Stomach smooth muscle (tissue), 2 donors: ENCODE results near the gene RNFT1.
"Not testable (repeated sequence)": the region's sequence is repeated elsewhere in the genome, so short reads cannot be mapped to it uniquely, and the experiment has no call there.

ENCODE experiments used
- H3K27ac ChIP-seq: one replicate; pipeline ENCODE4 v1.7.0; 2013; ENCODE audit warnings: mild to moderate bottlenecking, low read length, inconsistent platforms
- H3K27me3 ChIP-seq, 2 donors: one replicate each; pipeline ENCODE4 v1.7.0; 2013; ENCODE audit warnings: low read length in 2 of 2; ENCODE audit not compliant: insufficient read depth in 2 of 2, control insufficient read depth in 1 of 2
- H3K36me3 ChIP-seq, 2 donors: one replicate each; pipeline ENCODE4 v1.7.0; 2013; ENCODE audit warnings: low read length in 2 of 2; ENCODE audit not compliant: control insufficient read depth in 2 of 2, insufficient read depth in 2 of 2
- H3K4me1 ChIP-seq: one replicate; pipeline ENCODE4 v1.7.0; 2013; ENCODE audit warnings: low read length; ENCODE audit not compliant: control insufficient read depth, insufficient read depth
- H3K4me3 ChIP-seq, 2 donors: one replicate each; pipeline ENCODE4 v1.7.0; 2013; ENCODE audit warnings: low read length in 2 of 2
- H3K9ac ChIP-seq, 2 donors: one replicate each; pipeline ENCODE4 v1.7.0; 2013; ENCODE audit warnings: low read length in 2 of 2, mild to moderate bottlenecking in 1 of 2
- H3K9me3 ChIP-seq, 2 donors: one replicate each; pipeline ENCODE4 v1.7.0; 2013; ENCODE audit warnings: low read length in 2 of 2; ENCODE audit not compliant: control insufficient read depth in 2 of 2
- donor health status: healthy.
- donor health status: Pancreatic carcinoma.

RNFT1 gene

DNA sequence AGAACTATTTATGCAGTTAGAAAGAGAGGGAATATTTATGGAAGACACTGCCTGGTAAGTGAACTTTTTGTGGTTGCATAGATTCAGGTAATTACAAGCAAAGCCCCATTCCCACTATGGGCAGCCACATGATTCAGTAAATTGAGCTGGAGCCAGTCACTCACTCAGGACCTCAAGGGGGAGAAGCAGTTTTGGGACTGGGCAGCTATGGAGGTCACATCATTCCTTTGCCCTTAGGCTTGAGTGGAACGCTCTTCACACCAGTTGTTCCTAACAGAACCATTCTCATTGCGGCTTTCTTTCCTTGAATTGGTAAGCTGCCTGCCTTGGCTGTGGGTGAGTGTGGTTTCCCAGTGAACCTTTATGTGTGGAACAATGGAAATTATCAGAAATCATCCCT, 34.4 kb downstream of the RNFT1 start:
- H3K4me3 ChIP-seq, H3K27me3 ChIP-seq, H3K9ac ChIP-seq, H3K27ac ChIP-seq, H3K4me1 ChIP-seq, H3K9me3 ChIP-seq: not testable (repeated sequence)
- peaks cover 24 to 28% of the 10 kb centered on the region in 2 donors for H3K36me3 ChIP-seq

DNA sequence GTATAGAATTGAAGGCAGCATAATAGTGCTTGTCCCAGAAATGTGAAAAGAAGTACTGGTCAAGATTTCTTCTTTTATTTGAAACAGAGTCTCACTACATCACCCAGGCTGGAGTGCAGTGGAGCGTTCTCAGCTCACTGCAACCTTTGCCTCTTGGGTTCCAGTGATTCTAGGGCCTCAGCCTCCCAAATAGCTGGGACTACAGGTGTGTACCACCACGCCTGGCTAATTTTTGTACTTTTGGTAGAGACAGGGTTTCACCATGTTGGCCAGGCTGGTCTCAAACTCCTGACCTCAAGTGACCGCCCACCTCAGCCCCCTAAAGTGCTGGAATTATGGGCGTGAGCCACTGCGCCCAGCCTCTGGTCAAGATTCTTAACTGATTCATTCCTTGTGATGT, 43.9 kb downstream of the RNFT1 start:
- H3K27ac ChIP-seq, H3K9me3 ChIP-seq, H3K27me3 ChIP-seq, H3K9ac ChIP-seq, H3K4me1 ChIP-seq, H3K4me3 ChIP-seq: not testable (repeated sequence)
- H3K36me3 ChIP-seq, result peaks cover 14 to 20% of the 10 kb centered on the region in 2 donors

DNA sequence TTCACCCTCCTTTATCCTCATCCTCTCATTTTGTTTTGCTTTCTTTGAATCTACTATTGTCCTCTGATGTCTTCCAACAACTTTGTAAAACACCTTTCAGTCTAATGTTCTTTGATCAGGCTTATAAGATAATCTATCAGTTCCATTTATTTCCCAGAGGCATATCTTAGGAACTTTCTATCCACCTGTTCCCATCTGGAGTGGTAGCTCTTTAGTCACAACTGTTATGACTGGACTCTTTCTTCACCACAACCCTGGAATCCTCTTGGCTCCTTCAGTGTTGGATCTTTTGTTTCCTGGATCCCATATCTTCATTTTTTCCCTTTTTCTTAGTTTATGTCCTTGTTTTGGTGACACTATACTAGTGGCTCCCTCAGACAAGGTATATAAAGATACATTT, 48.1 kb downstream of the RNFT1 start:
- Histone ChIP-seq H3K9me3 (no peaks in the 10 kb centered on the region), H3K36me3 (peaks cover 18 to 25% of the 10 kb centered on the region in 2 donors), H3K9ac (no peak overlapping the region), H3K4me3 (no peak overlapping the region), H3K27ac (no peak overlapping the region), H3K27me3 (no peaks in the 10 kb centered on the region), H3K4me1 (no peaks in the 10 kb centered on the region)

DNA sequence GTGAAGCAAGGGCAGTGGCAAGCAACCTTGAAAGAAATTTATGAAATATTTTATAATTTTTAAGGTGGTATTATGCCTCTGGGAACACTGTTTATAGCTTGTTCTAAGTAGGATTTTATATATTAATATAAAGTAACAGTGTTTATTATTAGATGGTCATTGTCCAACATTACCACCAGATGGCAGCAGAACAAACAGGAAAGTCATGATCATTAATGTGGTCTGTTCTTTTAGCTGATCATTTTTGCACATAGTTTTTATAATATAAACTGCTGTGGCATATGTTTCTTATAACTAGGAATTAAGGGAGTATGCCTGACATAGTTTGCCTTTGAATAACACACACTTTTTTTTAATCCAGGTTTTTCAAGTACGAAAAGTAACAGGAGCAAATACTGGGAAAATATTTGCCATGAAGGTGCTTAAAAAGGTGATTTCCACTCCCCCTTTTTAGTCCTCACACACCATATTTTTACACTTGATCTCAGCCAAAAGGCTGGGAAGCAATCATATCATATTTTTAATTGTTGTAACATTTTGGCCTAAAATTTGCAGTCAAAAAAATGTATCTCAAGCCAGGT, 50.2 kb downstream of the RNFT1 start:
- peaks cover 14 to 21% of the 10 kb centered on the region in 2 donors for H3K36me3 ChIP-seq

DNA sequence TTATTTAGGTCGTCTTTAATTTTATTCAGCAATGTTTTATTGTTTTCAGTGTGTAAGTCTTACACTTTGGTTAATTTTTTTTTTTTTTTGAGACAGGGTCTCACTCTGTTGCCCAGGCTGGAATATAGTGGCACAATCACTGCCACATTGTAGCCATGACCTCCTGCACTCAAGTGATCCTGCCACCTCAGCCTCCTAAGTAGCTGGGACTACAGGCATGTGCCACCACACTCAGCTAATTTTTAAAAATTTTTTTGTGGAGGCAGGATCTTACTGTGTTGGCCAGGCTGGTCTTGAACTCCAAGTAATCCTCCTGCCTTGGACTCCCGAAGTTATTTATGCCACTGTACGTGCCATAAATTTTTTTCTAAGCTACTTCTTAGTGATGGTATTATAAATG, 57.1 kb downstream of the RNFT1 start:
- H3K27ac ChIP-seq, result no peak overlapping the region
- no peaks in the 10 kb centered on the region for H3K9me3 ChIP-seq
- H3K9ac ChIP-seq, result no peak overlapping the region
- H3K4me3 ChIP-seq, result no peak overlapping the region
- H3K36me3 ChIP-seq, result peaks cover under 1 to 2% of the 10 kb centered on the region in 2 donors
- H3K4me1 ChIP-seq, result no peaks in the 10 kb centered on the region
- H3K27me3 ChIP-seq, result no peaks in the 10 kb centered on the region

More for the DNA sequence above, 50.2 kb downstream of the RNFT1 start:
- Histone ChIP-seq H3K27me3 (no peaks in the 10 kb centered on the region), H3K4me3 (no peak overlapping the region), H3K9me3 (no peaks in the 10 kb centered on the region), H3K9ac (no peak overlapping the region), H3K4me1 (no peaks in the 10 kb centered on the region), H3K27ac (no peak overlapping the region)

DNA sequence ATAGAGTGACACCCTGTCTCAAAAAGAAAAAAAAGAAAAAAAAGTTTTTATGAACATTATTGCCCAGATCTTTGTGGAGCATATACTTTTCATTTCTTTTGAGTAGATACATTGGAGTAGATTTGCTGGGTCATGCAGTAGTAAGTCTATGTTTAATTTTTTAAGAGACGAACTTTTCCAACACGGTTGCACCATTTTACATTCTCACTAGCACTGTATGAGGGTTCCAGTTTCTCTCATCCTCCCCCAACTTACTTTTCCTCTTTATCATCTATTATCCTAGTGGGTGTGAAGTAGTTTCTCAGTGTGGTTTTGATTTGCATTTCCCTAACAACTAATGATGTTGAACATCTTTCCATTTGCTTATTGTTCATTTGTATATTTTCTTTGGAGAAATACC, 61.1 kb downstream of the RNFT1 start:
- Histone ChIP-seq H3K4me1 (no peaks in the 10 kb centered on the region), H3K4me3 (no peak overlapping the region)

More for the DNA sequence above, 61.1 kb downstream of the RNFT1 start:
- no peaks in the 10 kb centered on the region for H3K36me3 ChIP-seq
- no peak overlapping the region for H3K9ac ChIP-seq
- no peak overlapping the region for H3K27ac ChIP-seq
- no peaks in the 10 kb centered on the region for H3K27me3 ChIP-seq
- H3K9me3 ChIP-seq, result no peaks in the 10 kb centered on the region
